ENCODE measurements around the gene SEMA7A.

Gene SEMA7A

GRCh38 chr15:74451861-74452835, 18.4 kb upstream of the SEMA7A start:
- DNase-seq = no peak

DNA sequence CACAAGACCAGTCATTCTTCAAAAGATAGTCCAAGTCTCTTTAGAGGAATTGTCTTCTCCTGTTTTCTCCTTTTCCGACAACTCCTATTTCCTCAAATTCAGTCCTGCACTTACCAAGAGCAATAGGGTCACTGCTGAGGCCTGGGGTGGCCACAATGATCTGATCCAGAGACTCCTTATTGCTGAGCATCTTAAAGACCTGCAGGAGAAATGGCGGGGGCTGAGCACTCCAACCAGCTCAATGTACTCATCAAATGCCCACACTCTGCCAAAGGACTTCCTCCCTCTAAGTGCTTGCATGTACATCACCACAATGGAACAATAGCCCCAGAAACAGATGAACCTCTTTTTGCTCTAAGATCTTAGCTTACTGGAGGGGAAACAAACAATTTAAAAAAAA, 17.6 kb upstream of the SEMA7A start:
- no peak for DNase-seq

DNA sequence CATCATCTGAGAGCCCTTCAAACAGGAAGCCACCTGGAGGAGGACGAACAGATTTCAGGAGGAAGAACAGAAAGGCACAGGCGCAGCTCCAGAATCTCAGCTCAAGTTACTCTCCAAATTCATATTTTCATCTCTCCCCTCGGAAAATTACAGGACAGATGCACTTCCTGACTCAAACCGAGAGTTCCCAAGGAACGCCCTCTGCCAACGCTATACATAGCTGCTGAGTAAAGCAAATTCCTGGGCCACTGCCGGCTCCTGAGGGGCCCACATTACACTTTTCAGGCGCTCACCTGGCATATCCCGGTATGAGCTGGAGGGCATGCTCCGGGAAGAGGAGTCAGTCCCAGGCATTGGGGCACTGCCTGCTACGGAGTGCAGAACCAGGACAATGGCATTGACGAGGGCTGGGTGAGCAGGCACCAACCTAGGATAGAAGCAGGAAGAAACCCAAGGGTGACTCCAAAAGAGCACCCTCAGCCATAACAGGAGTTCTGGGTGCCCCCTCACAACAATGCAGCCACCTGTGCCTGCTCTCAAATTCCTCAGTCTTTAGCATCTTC, 16.0 kb upstream of the SEMA7A start:
- no peak for DNase-seq

- DNase-seq = no peak
Measured at GRCh38 chr15:74449095-74449494, 15.3 kb upstream of the SEMA7A start.

DNA sequence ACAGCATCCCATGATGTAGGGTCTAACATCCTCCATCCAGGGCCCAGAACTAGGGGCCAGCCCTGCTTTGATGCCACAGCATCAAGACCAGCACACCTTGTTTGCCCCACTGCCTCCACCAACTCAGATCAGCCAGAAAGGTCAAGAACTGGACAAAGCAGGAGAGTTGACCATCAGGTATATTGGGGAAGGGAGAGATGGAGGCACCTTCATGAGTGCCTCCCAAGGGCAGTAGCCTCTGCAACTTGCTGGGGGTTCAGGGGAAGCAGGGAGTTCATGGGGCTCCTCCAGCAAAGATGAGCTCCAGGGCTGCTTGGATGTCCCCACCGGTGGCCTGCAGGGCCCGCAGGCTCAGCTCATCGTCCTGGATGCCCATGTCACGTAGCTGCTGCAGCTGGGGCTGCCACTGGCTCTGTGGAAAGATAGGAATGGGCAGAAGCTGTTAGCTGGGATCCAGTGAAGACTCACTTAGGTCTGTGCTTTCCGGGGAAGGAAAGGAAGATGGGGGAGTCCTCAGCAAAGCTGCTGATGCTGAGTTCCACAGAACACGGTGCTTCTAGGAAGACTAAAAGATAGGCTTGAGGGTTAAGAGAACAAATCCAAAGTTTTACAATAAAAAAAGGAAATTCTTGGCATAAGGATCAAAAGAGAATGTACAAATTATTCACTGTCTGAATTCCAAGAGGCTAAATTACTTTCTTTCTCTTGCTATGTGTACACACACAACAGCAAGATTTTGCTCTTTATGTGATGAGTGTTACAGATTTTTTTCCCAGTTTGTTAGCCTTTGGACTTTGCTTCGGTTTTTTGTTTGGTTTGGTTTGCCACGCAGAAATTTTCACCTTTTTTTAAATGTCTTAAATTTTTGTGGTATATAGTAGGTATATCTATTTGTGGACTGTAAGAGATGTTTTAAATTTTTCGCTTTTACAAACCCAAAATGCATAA, 12.3 kb upstream of the SEMA7A start:
- DNase-seq = no peak

- no peak for DNase-seq
Measured at GRCh38 chr15:74444106-74445062, 10.6 kb upstream of the SEMA7A start.

DNA sequence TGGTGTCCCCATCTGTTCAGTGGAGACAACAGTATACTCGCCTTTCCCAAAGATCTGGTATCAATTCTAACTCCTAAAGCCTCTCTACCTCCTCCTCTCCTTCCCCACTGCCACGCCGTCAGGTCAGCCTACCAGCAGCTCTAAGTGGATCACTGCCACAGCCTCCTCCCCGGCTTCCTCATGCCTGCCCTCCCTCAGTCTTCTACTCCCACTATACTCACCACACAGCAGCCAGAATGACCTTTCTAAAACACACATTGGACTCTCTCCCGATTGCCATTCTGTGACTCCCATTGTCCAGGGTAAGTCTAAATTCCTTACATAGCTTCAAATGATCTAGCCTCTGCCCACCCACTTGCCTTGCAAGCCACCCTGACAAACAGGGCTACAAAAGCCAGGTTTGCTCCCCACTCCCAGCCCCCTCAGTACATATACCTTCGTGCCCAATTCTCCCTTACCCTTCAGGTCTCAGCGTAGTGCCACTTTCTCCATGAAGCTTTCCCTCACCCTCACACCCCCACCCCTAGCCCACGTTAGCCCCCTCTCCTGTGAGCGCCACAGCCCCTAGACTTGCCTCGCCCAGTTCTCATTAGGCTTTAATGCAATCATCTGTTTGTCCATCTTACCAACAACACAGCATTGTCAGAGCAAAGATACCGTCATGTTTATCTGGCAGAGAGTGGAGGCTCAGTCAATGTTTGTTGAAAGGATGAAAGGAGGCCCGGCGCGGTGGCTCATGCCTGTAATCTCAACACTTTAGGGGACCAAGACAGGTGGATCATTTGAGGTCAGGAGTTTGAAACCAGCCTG, 9.5 kb upstream of the SEMA7A start:
- no peak for DNase-seq

DNA sequence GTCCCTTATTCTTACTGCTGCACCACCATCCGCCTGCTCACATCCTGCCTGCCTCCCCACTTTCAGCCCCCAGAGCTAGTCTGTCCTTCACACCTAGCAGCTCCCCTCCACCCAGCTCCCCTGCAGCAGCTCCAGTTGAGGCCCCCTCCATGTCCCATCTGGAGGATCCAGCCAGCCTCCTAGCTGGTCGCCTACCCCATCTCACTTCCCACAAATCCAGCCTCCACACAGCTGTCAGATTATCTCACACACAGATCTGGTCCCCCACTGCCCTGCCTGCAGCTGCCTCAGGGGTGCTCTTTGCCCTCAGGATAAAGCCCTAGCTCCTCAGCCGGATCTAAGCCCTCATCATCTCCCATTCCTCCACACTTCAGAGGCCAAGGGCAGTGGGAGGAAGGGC, 8.8 kb upstream of the SEMA7A start:
- no peak for DNase-seq

DNA sequence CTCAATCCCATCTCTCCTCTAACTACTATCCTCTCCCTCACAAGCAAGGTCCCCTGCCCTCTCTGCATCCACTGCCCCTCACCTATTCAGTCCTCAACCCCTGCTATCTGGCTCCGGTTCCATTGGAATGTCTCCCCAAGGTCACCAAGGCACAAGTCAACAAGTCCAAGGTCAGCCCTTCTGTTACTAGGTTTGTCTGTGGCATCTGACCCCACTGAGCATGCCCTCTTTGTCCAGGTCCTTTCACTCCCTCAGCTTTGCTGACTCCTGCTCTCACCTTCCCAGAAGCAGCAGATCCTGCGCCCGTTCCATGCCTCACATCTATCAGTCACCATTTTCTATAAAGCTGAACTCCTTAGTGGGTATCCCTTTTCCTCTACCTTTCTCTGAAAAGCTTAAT, 8.3 kb upstream of the SEMA7A start:
- no peak for DNase-seq

DNA sequence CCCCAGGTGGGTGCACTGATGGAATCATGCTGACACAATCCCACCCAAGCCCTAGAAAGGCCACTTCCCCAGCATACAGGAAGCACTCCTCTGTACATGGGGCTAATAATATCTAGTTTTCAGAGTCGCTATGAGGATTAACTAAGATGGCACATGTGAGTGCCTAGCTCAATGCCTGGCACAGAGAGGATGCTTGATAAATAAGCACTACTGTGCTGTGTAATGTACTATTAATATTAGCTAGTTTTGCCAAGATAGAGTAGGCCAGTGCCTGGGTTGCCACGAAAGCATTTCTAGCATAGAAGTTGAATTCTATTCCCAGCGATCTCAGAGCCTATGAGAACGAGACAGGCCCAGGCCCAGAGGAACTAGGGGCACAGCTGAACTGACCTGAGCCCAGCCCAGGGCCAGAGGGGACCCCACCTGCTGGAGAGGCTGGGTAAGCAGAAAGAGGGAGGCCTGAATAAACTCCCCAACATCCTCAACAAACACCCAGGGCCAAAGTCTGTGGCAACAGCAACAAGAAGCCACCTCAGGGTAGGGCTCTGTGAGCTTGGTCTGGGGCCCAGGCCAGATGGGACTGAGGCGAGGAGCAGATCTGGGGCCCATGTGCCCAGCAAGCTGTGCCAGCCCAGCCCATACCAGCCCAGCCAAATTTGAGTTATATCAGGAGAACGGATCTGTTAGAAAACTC, 7.6 kb upstream of the SEMA7A start:
- no peak for DNase-seq

DNA sequence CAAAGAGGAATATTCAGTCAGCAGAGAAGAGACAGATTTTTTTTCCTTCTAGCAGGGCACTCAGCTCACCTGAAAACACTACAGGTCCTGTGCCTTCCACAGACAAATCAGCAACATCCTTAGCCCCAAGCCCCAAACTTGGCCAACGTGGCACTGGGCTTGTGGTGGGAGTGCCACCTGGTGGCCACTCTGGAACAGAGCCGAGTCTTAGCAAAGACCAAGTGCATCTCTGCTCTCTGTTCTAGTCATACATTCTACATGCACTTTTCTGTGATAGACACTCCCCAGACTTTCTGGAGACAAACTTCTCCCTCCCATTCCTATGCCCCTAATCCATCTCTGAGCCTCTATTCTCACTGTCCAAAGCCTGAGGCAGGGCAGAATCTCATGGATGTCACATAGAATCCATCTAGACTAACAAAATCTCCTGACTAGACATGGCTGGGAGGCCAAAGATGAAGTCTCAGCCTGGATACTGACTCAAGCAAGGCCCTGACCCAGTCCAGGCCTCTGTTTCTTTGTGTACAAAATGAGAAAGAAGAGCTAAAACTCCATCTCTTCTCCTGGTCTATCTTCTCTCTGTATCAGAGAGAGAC, 5.1 kb upstream of the SEMA7A start:
- peak; percentile 61 for DNase-seq

GRCh38 chr15:74438206-74438605, 4.4 kb upstream of the SEMA7A start:
- no peak for DNase-seq

DNA sequence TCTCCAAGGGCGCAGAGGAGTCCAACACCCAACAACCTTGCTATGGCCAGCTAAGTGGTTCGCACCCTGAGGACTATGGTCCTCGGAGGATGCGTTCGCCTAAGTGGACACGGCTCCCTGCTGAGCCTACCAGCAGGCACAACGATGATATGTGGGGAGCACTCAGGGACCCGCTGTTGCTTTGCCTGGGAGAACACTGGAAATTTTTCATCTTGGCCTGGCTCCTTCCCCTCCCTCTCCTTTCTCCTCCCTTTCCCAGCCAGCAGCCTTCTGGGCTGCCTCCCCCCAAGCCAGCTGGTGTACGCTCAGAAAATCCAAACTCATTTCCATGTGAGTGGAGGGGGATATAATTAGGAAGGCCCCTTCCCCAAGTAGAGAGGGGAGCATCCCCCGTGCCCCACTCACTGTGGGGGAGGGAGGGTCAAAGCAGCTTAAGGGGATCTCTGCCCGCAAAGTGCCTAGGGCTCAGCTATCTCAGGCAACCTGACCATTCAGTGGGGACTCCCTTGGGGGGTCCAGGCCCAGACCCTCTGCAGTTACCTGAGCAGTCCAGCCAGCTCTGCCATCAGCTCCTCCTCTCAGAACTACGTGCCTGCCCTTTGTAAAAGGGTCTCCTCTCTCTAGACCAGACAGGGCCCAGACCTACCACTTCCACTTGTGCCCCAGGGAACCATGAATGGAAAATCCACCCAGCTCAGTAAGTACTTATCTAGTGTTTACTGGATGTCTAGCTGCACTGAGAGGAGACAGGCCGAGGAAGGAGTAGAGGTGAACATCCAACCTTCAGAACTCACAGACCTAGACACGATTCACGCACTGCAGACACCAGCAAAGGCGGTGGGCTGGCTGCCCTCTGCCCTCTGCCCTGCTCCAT, 742 bp upstream of the SEMA7A start:
- DNase-seq = no peak

- DNase-seq = no peak
Measured at GRCh38 chr15:74432968-74433591, 678 bp downstream of the SEMA7A start.

GRCh38 chr15:74432271-74432967, 1.3 kb downstream of the SEMA7A start:
- no peak for DNase-seq

- DNase-seq = no peak
Measured at GRCh38 chr15:74431645-74432044, 2.1 kb downstream of the SEMA7A start.

- DNase-seq = no peak
Measured at GRCh38 chr15:74431116-74431515, 2.6 kb downstream of the SEMA7A start.

DNA sequence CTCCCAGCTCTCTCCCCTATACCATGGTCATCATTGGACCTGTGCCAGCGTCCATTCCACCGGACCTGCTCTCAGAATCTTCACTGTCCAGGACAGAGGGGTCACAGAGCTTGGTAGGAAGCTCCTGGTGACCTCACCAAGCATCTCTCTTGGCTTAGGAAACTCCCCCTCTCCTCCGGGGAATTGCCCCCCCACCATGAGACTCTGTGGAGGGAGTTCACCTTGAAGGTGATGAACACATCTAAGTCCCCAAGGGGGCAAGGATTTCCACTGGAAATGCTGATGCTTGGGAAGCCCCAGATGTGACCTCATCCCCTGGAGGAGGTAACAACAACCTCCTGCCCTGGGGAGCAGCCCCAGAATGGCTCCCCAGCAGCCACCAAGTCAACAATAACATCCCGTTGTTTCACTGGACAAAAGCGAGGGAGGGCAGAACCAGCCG, 3.2 kb downstream of the SEMA7A start:
- no peak for DNase-seq
